Thyroid gland (tissue), 4 donors: ENCODE results near the gene DCP1B. TPM values are rescaled to one million over a fixed set of nuclear protein-coding genes. Genes with fewer than 3 reads are reported as not detected.

Experiments used
- DNase-seq, 2 donors: peaks; one replicate each; pipeline ENCODE4 v3.0.0-alpha.2; 2019
- H3K27ac ChIP-seq, 3 donors: fragments of 200-600 bp; sonication (generic); 1 replicate in 2 of 3; 2 replicates in 1 of 3; pipeline ENCODE4 v1.5.1; 2016 to 2019; ENCODE audit warnings: mild to moderate bottlenecking in 1 of 3, moderate library complexity in 1 of 3
- H3K27me3 ChIP-seq: fragments of 200-600 bp; sonication (generic); one replicate; pipeline ENCODE4 v1.5.1; 2019
- H3K36me3 ChIP-seq, 2 donors: fragments of 200-600 bp; sonication (generic); one replicate each; pipeline ENCODE4 v1.5.1; 2016 to 2019
- H3K4me1 ChIP-seq, 2 donors: fragments of 200-600 bp; sonication (generic); one replicate each; pipeline ENCODE4 v1.5.1; 2017 to 2019
- H3K4me3 ChIP-seq, 3 donors: fragments of 200-600 bp; sonication (generic); replicated peaks in 1 of 3; 1 replicate in 2 of 3; 2 replicates in 1 of 3; pipeline ENCODE4 v1.5.1; 2016; ENCODE audit warnings: mild to moderate bottlenecking in 1 of 3
- H3K9me3 ChIP-seq: fragments of 200-600 bp; sonication (generic); one replicate; pipeline ENCODE4 v1.5.1; 2017
- CTCF ChIP-seq, 6 experiments: fragments of 200-600 bp in 3 of 6; fragments of 450-650 bp in 3 of 6; sonication (generic) in 3 of 6; IDR thresholded peaks; one replicate each; pipeline ENCODE4 v1.5.1; 2016 to 2019; ENCODE audit warnings: antibody characterized with exemption in 6 of 6, mild to moderate bottlenecking in 2 of 6, inconsistent platforms in 1 of 6, moderate library complexity in 1 of 6
- POLR2A ChIP-seq, 2 donors: fragments of 450-650 bp; IDR thresholded peaks; one replicate each; pipeline ENCODE4 v1.6.1; 2017; ENCODE audit warnings: antibody characterized with exemption in 2 of 2, mild to moderate bottlenecking in 2 of 2, moderate library complexity in 1 of 2
- WGBS, 2 donors: methylation state at CpG; one replicate each; pipeline ENCODE4 v1.1.5; 2017; 5-methylcytosine and 5-hydroxymethylcytosine counted together
- intact Hi-C: fragments of 100-400 bp; cut with DNase I; formaldehyde crosslinking; loops from one replicate; pipeline ENCODE4 v1.15.1; 2023
- total RNA-seq, 4 donors: library from RNA; depleted of rRNA; stranded (reverse); fragments of >200 nt; gene quantifications; one replicate each; pipeline ENCODE4 v1.2.3, GENCODE V29; 2016

The DCP1B gene
- total RNA-seq, 4 donors from 2014 or later: 20.1 to 22.9 (median 21.1) TPM

GRCh38 chr12:2019126-2019525 is 14.9 kb upstream of the DCP1B start:
- no peaks in the 10 kb centered on the region for H3K9me3 ChIP-seq
- 68 to 77% methylated on average over 2 of the region's 2 CpGs for WGBS, 2 donors
- no peak for TF ChIP-seq POLR2A (IDR thresholded peaks at IDR 0.05)
- intact Hi-C loops: no loop called here
- no peak for DNase-seq
- no peaks in the 10 kb centered on the region for H3K36me3 ChIP-seq
- peaks cover 0 to 5% of the 10 kb centered on the region in 2 donors for H3K4me1 ChIP-seq
- H3K27me3 ChIP-seq: no peaks in the 10 kb centered on the region
- H3K27ac ChIP-seq: no peak overlapping the region
- no peak overlapping the region for H3K4me3 ChIP-seq

- DNase-seq: peak in 1 of 2 donors; percentile 12
- TF ChIP-seq CTCF (IDR thresholded peaks at IDR 0.05) (no peak), POLR2A (IDR thresholded peaks at IDR 0.05) (no peak)
- no peak overlapping the region for H3K4me3 ChIP-seq
- H3K27ac ChIP-seq: no peak overlapping the region
- no peaks in the 10 kb centered on the region for H3K9me3 ChIP-seq
- no peaks in the 10 kb centered on the region for H3K27me3 ChIP-seq
- WGBS, 2 donors: 71 to 80% methylated on average over 7 of the region's 7 CpGs
- H3K4me1 ChIP-seq: peaks cover 0 to 10% of the 10 kb centered on the region in 2 donors
- intact Hi-C loops: no loop called here
- H3K36me3 ChIP-seq: no peaks in the 10 kb centered on the region
Observed at GRCh38 chr12:2018391-2018790, 14.1 kb upstream of the DCP1B start.

GRCh38 chr12:2017546-2018337 is 13.5 kb upstream of the DCP1B start:
- no peaks in the 10 kb centered on the region for H3K36me3 ChIP-seq
- H3K27me3 ChIP-seq: no peaks in the 10 kb centered on the region
- no peak for TF ChIP-seq CTCF (IDR thresholded peaks at IDR 0.05)
- no peak for TF ChIP-seq POLR2A (IDR thresholded peaks at IDR 0.05)
- H3K9me3 ChIP-seq: no peaks in the 10 kb centered on the region
- H3K4me1 ChIP-seq: peaks cover 0 to 10% of the 10 kb centered on the region in 2 donors
- intact Hi-C loops: no loop called here
- peak overlapping the region in 1 of 3 donors; percentile 8 for H3K27ac ChIP-seq
- 66 to 67% methylated on average over 12 of the region's 12 CpGs for WGBS, 2 donors
- H3K4me3 ChIP-seq: no peak overlapping the region
- no peak for DNase-seq

GRCh38 chr12:2016862-2017545 is 12.7 kb upstream of the DCP1B start:
- Histone ChIP-seq H3K4me3 (no peak overlapping the region), H3K9me3 (no peaks in the 10 kb centered on the region), H3K36me3 (no peaks in the 10 kb centered on the region), H3K27me3 (no peaks in the 10 kb centered on the region), H3K27ac (no peak overlapping the region), H3K4me1 (peaks cover 0 to 10% of the 10 kb centered on the region in 2 donors)
- intact Hi-C loops: no loop called here
- WGBS, 2 donors: 88 to 89% methylated on average over 9 of the region's 9 CpGs
- TF ChIP-seq CTCF (IDR thresholded peaks at IDR 0.05): no peak
- no peak for TF ChIP-seq POLR2A (IDR thresholded peaks at IDR 0.05)
- no peak for DNase-seq

- Histone ChIP-seq H3K27me3 (no peaks in the 10 kb centered on the region), H3K4me3 (no peak overlapping the region), H3K27ac (no peak overlapping the region), H3K36me3 (no peaks in the 10 kb centered on the region), H3K4me1 (peaks cover 0 to 10% of the 10 kb centered on the region in 2 donors), H3K9me3 (no peaks in the 10 kb centered on the region)
- no peak for DNase-seq
- TF ChIP-seq CTCF (IDR thresholded peaks at IDR 0.05) (no peak), POLR2A (IDR thresholded peaks at IDR 0.05) (no peak)
- intact Hi-C loops: no loop called here
- WGBS, 2 donors: 83 to 86% methylated on average over 4 of the region's 4 CpGs
Observed at GRCh38 chr12:2014231-2014630, 10.0 kb upstream of the DCP1B start.
